ENCODE results near the gene LHFPL3. TPM values are rescaled to one million over a fixed set of nuclear protein-coding genes. Genes with fewer than 3 reads are reported as not detected.
"Not testable (repeated sequence)": the region's sequence is repeated elsewhere in the genome, so short reads cannot be mapped to it uniquely, and the experiment has no call there.

LHFPL3 gene
- total RNA-seq, 4 donors from 2014 or later: not detected

GRCh38 chr7:104550362-104550761 is 222.0 kb downstream of the LHFPL3 start:
- Histone ChIP-seq H3K27me3 (no peaks in the 10 kb centered on the region), H3K36me3 (no peaks in the 10 kb centered on the region), H3K27ac (no peak overlapping the region), H3K4me3 (no peak overlapping the region), H3K9me3 (no peaks in the 10 kb centered on the region), H3K4me1 (no peaks in the 10 kb centered on the region)
- TF ChIP-seq POLR2A (IDR thresholded peaks at IDR 0.05) (no peak), CTCF (IDR thresholded peaks at IDR 0.05) (no peak)
- DNase-seq: no peak

GRCh38 chr7:104551226-104551625 is 222.8 kb downstream of the LHFPL3 start:
- no peak overlapping the region for H3K27ac ChIP-seq
- no peak for DNase-seq
- H3K27me3 ChIP-seq: no peaks in the 10 kb centered on the region
- no peak overlapping the region for H3K4me3 ChIP-seq
- H3K9me3 ChIP-seq: no peaks in the 10 kb centered on the region
- H3K36me3 ChIP-seq: no peaks in the 10 kb centered on the region
- no peaks in the 10 kb centered on the region for H3K4me1 ChIP-seq
- TF ChIP-seq CTCF (IDR thresholded peaks at IDR 0.05) (no peak), POLR2A (IDR thresholded peaks at IDR 0.05) (no peak)

GRCh38 chr7:104552102-104552501 is 223.7 kb downstream of the LHFPL3 start:
- Histone ChIP-seq H3K4me1 (no peaks in the 10 kb centered on the region), H3K27me3 (no peaks in the 10 kb centered on the region), H3K4me3 (no peak overlapping the region), H3K9me3 (no peaks in the 10 kb centered on the region), H3K36me3 (no peaks in the 10 kb centered on the region), H3K27ac (no peak overlapping the region)
- DNase-seq: no peak
- TF ChIP-seq POLR2A (IDR thresholded peaks at IDR 0.05) (no peak), CTCF (IDR thresholded peaks at IDR 0.05) (no peak)

- DNase-seq: no peak
- Histone ChIP-seq H3K9me3 (no peaks in the 10 kb centered on the region), H3K4me3 (no peak overlapping the region), H3K4me1 (no peaks in the 10 kb centered on the region), H3K27me3 (no peaks in the 10 kb centered on the region), H3K27ac (no peak overlapping the region), H3K36me3 (no peaks in the 10 kb centered on the region)
- TF ChIP-seq POLR2A (IDR thresholded peaks at IDR 0.05) (no peak), CTCF (IDR thresholded peaks at IDR 0.05) (no peak)
These were observed 224.7 kb downstream of the LHFPL3 start for GRCh38 chr7:104553074-104553473.

- H3K36me3 ChIP-seq, H3K27ac ChIP-seq, H3K27me3 ChIP-seq, H3K4me3 ChIP-seq, H3K9me3 ChIP-seq, DNase-seq, H3K4me1 ChIP-seq: not testable (repeated sequence)
These were observed 235.0 kb downstream of the LHFPL3 start for GRCh38 chr7:104563350-104563901.

GRCh38 chr7:104569751-104570150 is 241.3 kb downstream of the LHFPL3 start:
- no peaks in the 10 kb centered on the region for H3K4me1 ChIP-seq
- no peak overlapping the region for H3K4me3 ChIP-seq
- TF ChIP-seq CTCF (IDR thresholded peaks at IDR 0.05) (no peak), POLR2A (IDR thresholded peaks at IDR 0.05) (no peak)
- H3K9me3 ChIP-seq: no peaks in the 10 kb centered on the region
- H3K27ac ChIP-seq: no peak overlapping the region
- no peaks in the 10 kb centered on the region for H3K27me3 ChIP-seq
- H3K36me3 ChIP-seq: no peaks in the 10 kb centered on the region
- DNase-seq: no peak

All from Peyer's patch (tissue), 4 donors.